Measurements from ENCODE around the gene RPL6. TPM values are rescaled to one million over a fixed set of nuclear protein-coding genes. Genes with fewer than 3 reads are reported as not detected.
"Not testable (repeated sequence)": the region's sequence is repeated elsewhere in the genome, so short reads cannot be mapped to it uniquely, and the experiment has no call there.

Gene RPL6
- total RNA-seq, 1 experiment from 2014 or later, result 1,421 TPM

DNA sequence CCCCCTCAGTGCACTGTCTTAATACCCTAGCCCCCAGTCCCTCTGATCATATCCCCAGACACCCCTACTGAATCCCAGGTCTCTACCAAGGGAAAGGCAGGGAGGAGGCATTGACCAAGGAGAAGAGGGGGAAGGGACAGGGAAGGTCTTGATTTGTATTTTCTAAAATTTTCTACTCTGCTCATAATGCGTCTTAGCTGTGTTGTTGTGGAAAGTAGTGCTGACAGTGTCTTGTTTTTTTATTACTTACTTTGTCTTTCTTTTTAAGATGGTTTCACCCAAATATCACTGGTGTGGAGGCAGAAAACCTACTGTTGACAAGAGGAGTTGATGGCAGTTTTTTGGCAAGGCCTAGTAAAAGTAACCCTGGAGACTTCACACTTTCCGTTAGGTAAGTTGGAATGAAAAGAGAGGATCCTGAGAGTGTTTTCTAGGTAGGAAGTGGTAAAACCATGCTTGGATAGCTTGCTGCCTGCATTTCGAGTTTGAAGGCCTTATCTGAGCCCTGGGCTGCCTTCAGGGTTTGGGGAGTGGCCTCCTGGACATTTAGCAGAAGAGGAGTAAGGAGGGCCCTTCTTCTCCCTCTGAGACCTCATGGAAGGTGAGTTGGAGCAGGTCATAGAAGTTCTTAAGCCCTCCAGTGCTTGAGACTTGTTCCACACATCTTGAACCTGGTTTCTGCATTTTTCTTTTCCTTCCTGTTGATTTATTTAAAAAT is 36.8 kb upstream of the RPL6 start:
- TF ChIP-seq EZH2 (IDR thresholded peaks at IDR 0.05; ENCODE audit: low read depth), result no peak
- TF ChIP-seq, protein P1, sequence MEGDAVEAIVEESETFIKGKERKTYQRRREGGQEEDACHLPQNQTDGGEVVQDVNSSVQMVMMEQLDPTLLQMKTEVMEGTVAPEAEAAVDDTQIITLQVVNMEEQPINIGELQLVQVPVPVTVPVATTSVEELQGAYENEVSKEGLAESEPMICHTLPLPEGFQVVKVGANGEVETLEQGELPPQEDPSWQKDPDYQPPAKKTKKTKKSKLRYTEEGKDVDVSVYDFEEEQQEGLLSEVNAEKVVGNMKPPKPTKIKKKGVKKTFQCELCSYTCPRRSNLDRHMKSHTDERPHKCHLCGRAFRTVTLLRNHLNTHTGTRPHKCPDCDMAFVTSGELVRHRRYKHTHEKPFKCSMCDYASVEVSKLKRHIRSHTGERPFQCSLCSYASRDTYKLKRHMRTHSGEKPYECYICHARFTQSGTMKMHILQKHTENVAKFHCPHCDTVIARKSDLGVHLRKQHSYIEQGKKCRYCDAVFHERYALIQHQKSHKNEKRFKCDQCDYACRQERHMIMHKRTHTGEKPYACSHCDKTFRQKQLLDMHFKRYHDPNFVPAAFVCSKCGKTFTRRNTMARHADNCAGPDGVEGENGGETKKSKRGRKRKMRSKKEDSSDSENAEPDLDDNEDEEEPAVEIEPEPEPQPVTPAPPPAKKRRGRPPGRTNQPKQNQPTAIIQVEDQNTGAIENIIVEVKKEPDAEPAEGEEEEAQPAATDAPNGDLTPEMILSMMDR (conservative IDR thresholded peaks at IDR 0.05), result no peak
- no peak overlapping the region for H3K27ac ChIP-seq
- intact Hi-C loops (cut with micrococcal nuclease; ENCODE audit: unreplicated experiment), result no loop called here
- H3K4me2 ChIP-seq, result no peak overlapping the region
- H3K36me3 ChIP-seq (ENCODE audit: low read depth), result 0 out of 2 replicates have a peak, but pooled peaks cover 9% of the 10 kb centered on the region
- H3K79me2 ChIP-seq (ENCODE audit: low read depth), result peaks cover 13% of the 10 kb centered on the region; the same call in 1 of the 2 replicates
- POLR2A ChIA-PET (ENCODE audit: unreplicated experiment), result no interaction called here
- H3F3A ChIP-seq (ENCODE audit: insufficient read depth, low read depth), result peaks cover 11% of the 10 kb centered on the region; the same call in 1 of the 2 replicates
- H3K27me3 ChIP-seq (ENCODE audit: insufficient read depth, low read depth), result no peaks in the 10 kb centered on the region
- H3K9me2 ChIP-seq (ENCODE audit: insufficient read depth), result no peaks in the 10 kb centered on the region
- H4K20me1 ChIP-seq (ENCODE audit: insufficient read depth), result peaks cover 33% of the 10 kb centered on the region
- no peak overlapping the region for H3K4me3 ChIP-seq
- no peaks in the 10 kb centered on the region for H3K4me1 ChIP-seq (replicated peaks; ENCODE audit: insufficient read depth)
- H3K9me3 ChIP-seq (ENCODE audit: insufficient read depth, low read depth), result no peaks in the 10 kb centered on the region
- H2AFZ ChIP-seq, result no peak overlapping the region
- CTCF ChIA-PET, result no interaction called here
- BruUV-seq (replicated peaks), result no TSS peak
- no peak for DNase-seq

DNA sequence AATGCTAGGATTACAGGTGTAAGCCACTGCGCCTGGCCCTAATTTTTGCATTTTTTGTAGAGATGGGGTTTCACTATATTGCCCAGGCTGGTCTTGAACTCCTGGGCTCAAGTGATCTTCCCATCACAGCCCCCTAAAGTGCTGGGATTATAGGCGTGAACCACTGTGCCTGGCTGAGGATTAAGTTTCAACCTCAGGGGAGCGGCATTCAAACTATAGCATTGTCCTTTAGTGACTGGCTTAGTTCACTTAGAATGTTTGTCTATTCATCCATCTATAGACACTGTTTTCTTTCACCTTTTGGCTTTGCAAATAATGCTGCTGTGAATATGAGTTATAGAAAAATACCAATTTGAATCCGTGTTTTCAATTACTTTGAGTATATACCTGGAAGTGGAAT is 34.5 kb upstream of the RPL6 start:
- intact Hi-C loops (cut with micrococcal nuclease; ENCODE audit: unreplicated experiment), result no loop called here
- TF ChIP-seq, protein P1 (conservative IDR thresholded peaks at IDR 0.05), result no peak
- TF ChIP-seq EZH2 (IDR thresholded peaks at IDR 0.05; ENCODE audit: low read depth), result no peak
- no peak for DNase-seq
- H3F3A ChIP-seq (ENCODE audit: insufficient read depth, low read depth), result peaks cover 10% of the 10 kb centered on the region; the same call in 1 of the 2 replicates
- H3K9me2 ChIP-seq (ENCODE audit: insufficient read depth), result no peaks in the 10 kb centered on the region
- peaks cover 28% of the 10 kb centered on the region for H3K79me2 ChIP-seq (ENCODE audit: low read depth)
- no peak overlapping the region for H2AFZ ChIP-seq
- H3K9me3 ChIP-seq (ENCODE audit: insufficient read depth, low read depth), result no peaks in the 10 kb centered on the region
- H3K27ac ChIP-seq, result no peak overlapping the region
- H4K20me1 ChIP-seq (ENCODE audit: insufficient read depth), result peaks cover 47% of the 10 kb centered on the region
- H3K36me3 ChIP-seq (ENCODE audit: low read depth), result 0 out of 2 replicates have a peak, but pooled peaks cover 3% of the 10 kb centered on the region
- ChIA-PET CTCF (no interaction called here), POLR2A (ENCODE audit: unreplicated experiment) (no interaction called here)
- H3K4me3 ChIP-seq, result no peak overlapping the region
- H3K4me2 ChIP-seq, result no peak overlapping the region
- BruUV-seq (replicated peaks), result no TSS peak
- no peaks in the 10 kb centered on the region for H3K4me1 ChIP-seq (replicated peaks; ENCODE audit: insufficient read depth)
- no peaks in the 10 kb centered on the region for H3K27me3 ChIP-seq (ENCODE audit: insufficient read depth, low read depth)

DNA sequence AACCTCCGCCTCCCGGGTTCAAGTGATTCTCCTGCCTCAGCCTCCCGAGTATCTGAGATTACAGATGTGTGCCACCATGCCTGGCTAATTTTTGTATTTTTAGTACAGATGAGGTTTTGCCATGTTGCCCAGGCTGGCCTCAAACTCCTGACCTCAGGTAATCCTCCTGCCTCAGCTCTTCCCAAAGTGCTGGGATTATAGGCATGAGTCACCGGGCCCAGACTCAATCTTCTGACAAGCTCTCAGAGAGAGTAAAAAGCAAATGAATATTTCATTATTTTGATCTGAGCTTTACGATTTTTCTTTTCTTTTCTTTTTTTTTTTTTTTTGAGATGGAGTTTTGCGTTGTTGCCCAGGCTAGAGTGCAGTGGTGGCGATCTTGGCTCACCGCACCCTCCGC is 31.2 kb upstream of the RPL6 start:
- BruUV-seq (replicated peaks); POLR2A ChIA-PET (ENCODE audit: unreplicated experiment); CTCF ChIA-PET: not testable (repeated sequence)

DNA sequence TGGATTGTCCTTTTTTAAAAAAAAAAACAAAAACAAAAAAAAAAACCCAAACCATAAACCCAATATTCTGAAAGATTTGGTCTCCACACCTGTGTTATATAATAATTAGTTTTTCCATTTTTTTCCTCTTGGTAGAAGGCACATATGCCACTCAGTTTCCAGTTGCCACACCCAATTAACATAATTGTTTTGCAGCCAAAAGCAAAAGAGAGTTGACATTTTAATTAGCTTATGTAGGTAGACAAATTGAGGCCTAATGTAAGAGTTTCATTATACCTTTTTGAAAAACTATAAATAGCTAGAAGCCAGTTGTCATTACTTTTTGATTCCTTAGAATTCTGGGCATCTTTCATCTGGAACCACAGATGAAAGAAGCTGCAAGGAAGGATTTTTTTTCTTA is 30.4 kb upstream of the RPL6 start:
- peaks cover 65% of the 10 kb centered on the region for H3K79me2 ChIP-seq (ENCODE audit: low read depth)
- DNase-seq, result no peak
- ChIA-PET CTCF (no interaction called here), POLR2A (ENCODE audit: unreplicated experiment) (no interaction called here)
- no TSS peak for BruUV-seq (replicated peaks)
- no peak overlapping the region for H2AFZ ChIP-seq
- no peak for TF ChIP-seq EZH2 (IDR thresholded peaks at IDR 0.05; ENCODE audit: low read depth)
- TF ChIP-seq, protein P1 (conservative IDR thresholded peaks at IDR 0.05), result no peak
- H3K9me2 ChIP-seq (ENCODE audit: insufficient read depth), result no peaks in the 10 kb centered on the region
- H3K27me3 ChIP-seq (ENCODE audit: insufficient read depth, low read depth), result no peaks in the 10 kb centered on the region
- H3K27ac ChIP-seq, result no peak overlapping the region
- intact Hi-C loops (cut with micrococcal nuclease; ENCODE audit: unreplicated experiment), result no loop called here
- H3K4me2 ChIP-seq, result no peak overlapping the region
- no peaks in the 10 kb centered on the region for H3K9me3 ChIP-seq (ENCODE audit: insufficient read depth, low read depth)
- peaks cover 5% of the 10 kb centered on the region; the same call in 1 of the 2 replicates for H3F3A ChIP-seq (ENCODE audit: insufficient read depth, low read depth)
- no peak overlapping the region for H3K4me3 ChIP-seq
- H3K36me3 ChIP-seq (ENCODE audit: low read depth), result no peaks in the 10 kb centered on the region
- H3K4me1 ChIP-seq (replicated peaks; ENCODE audit: insufficient read depth), result no peaks in the 10 kb centered on the region
- H4K20me1 ChIP-seq (ENCODE audit: insufficient read depth), result peaks cover 63% of the 10 kb centered on the region

More for the DNA sequence above, 31.2 kb upstream of the RPL6 start:
- H3K9me3 ChIP-seq (ENCODE audit: insufficient read depth, low read depth); H3K27me3 ChIP-seq (ENCODE audit: insufficient read depth, low read depth); H3K27ac ChIP-seq; H3K4me3 ChIP-seq; H3K4me2 ChIP-seq; DNase-seq; H3F3A ChIP-seq (ENCODE audit: insufficient read depth, low read depth); H3K9me2 ChIP-seq (ENCODE audit: insufficient read depth); H3K4me1 ChIP-seq (replicated peaks; ENCODE audit: insufficient read depth); intact Hi-C loops (cut with micrococcal nuclease; ENCODE audit: unreplicated experiment); H2AFZ ChIP-seq; H3K36me3 ChIP-seq (ENCODE audit: low read depth): not testable (repeated sequence)
- Histone ChIP-seq H3K79me2 (ENCODE audit: low read depth) (peaks cover 58% of the 10 kb centered on the region), H4K20me1 (ENCODE audit: insufficient read depth) (peaks cover 60% of the 10 kb centered on the region)

DNA sequence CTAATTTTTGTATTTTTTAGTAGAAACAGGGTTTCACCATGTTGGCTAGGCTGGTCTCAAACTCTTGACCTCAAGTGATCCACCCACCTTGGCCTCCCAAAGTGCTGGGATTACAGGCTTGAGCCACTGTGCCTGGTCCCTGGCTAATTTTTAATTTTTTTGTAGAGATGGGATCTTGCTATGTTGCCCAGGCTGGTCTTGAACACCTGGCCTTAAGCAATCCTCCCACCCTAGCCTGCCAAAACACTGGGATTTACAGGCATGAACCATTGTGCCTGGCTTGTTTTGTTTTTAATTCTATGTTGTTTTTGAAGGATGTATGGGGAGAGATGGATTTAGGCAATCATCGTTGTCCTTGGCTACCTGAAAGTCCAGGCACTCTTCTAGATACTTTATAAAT is 29.2 kb upstream of the RPL6 start:
- H3K27ac ChIP-seq; H3F3A ChIP-seq (ENCODE audit: insufficient read depth, low read depth); intact Hi-C loops (cut with micrococcal nuclease; ENCODE audit: unreplicated experiment); H3K9me3 ChIP-seq (ENCODE audit: insufficient read depth, low read depth); CTCF ChIA-PET; H3K27me3 ChIP-seq (ENCODE audit: insufficient read depth, low read depth); H3K4me3 ChIP-seq; H2AFZ ChIP-seq; H3K4me2 ChIP-seq; H3K4me1 ChIP-seq (replicated peaks; ENCODE audit: insufficient read depth); DNase-seq; H3K9me2 ChIP-seq (ENCODE audit: insufficient read depth); POLR2A ChIA-PET (ENCODE audit: unreplicated experiment); H3K36me3 ChIP-seq (ENCODE audit: low read depth); BruUV-seq (replicated peaks): not testable (repeated sequence)
- H3K79me2 ChIP-seq (ENCODE audit: low read depth), result peaks cover 71% of the 10 kb centered on the region
- peaks cover 59% of the 10 kb centered on the region for H4K20me1 ChIP-seq (ENCODE audit: insufficient read depth)
